ENCODE measurements around the gene CAMTA1. TPM values are rescaled to one million over a fixed set of nuclear protein-coding genes. Genes with fewer than 3 reads are reported as not detected.

Gene CAMTA1
- total RNA-seq, 1 experiment from 2014 or later = 60.0 TPM

- H3K27me3 ChIP-seq (replicated peaks; ENCODE audit: control insufficient read depth, insufficient read depth, low read length) = no peaks in the 10 kb centered on the region
- TF ChIP-seq CTCF (IDR thresholded peaks at IDR 0.05; ENCODE audit: insufficient read depth in 1 of 2, low read depth in 1 of 2, low read length in 1 of 2, severe bottlenecking in 1 of 2, unreplicated experiment in 1 of 2) = no peak
- Mint-ChIP-seq H3K9me3 (ENCODE audit: unreplicated experiment) (no peaks in the 10 kb centered on the region), H3K36me3 (ENCODE audit: insufficient read depth, unreplicated experiment) (no peaks in the 10 kb centered on the region), H3K27me3 (ENCODE audit: insufficient read depth, unreplicated experiment) (no peaks in the 10 kb centered on the region), H3K4me3 (ENCODE audit: unreplicated experiment) (no peak overlapping the region), H3K27ac (ENCODE audit: unreplicated experiment) (no peak overlapping the region), H3K4me1 (ENCODE audit: low read depth, unreplicated experiment) (no peaks in the 10 kb centered on the region)
- H3K36me3 ChIP-seq (ENCODE audit: control insufficient read depth, insufficient read depth, low read length) = no peaks in the 10 kb centered on the region
- no peaks in the 10 kb centered on the region for H3K9me3 ChIP-seq
- no peak overlapping the region for H3K4me3 ChIP-seq (ENCODE audit: low read depth, low read length)
- intact Hi-C loops (cut with micrococcal nuclease; ENCODE audit: unreplicated experiment) = no loop called here
- no peak for DNase-seq
- no TSS peak for BruUV-seq (replicated peaks)
- ChIA-PET POLR2A (no interaction called here), CTCF (no interaction called here)
- H3K4me1 ChIP-seq = no peaks in the 10 kb centered on the region
Observed at GRCh38 chr1:6905331-6905730, 120.1 kb downstream of the CAMTA1 start.

- H3K4me1 ChIP-seq = no peaks in the 10 kb centered on the region
- H3K9me3 ChIP-seq = no peaks in the 10 kb centered on the region
- no TSS peak for BruUV-seq (replicated peaks)
- H3K27me3 ChIP-seq (replicated peaks; ENCODE audit: control insufficient read depth, insufficient read depth, low read length) = no peaks in the 10 kb centered on the region
- H3K27ac Mint-ChIP-seq (ENCODE audit: unreplicated experiment) = no peak overlapping the region
- H3K36me3 Mint-ChIP-seq (ENCODE audit: insufficient read depth, unreplicated experiment) = no peaks in the 10 kb centered on the region
- TF ChIP-seq CTCF (IDR thresholded peaks at IDR 0.05; ENCODE audit: insufficient read depth in 1 of 2, low read depth in 1 of 2, low read length in 1 of 2, severe bottlenecking in 1 of 2, unreplicated experiment in 1 of 2) = no peak
- H3K4me1 Mint-ChIP-seq (ENCODE audit: low read depth, unreplicated experiment) = no peaks in the 10 kb centered on the region
- H3K36me3 ChIP-seq (ENCODE audit: control insufficient read depth, insufficient read depth, low read length) = no peaks in the 10 kb centered on the region
- intact Hi-C loops (cut with micrococcal nuclease; ENCODE audit: unreplicated experiment) = no loop called here
- H3K4me3 Mint-ChIP-seq (ENCODE audit: unreplicated experiment) = no peak overlapping the region
- H3K4me3 ChIP-seq (ENCODE audit: low read depth, low read length) = no peak overlapping the region
- H3K27me3 Mint-ChIP-seq (ENCODE audit: insufficient read depth, unreplicated experiment) = no peaks in the 10 kb centered on the region
- POLR2A ChIA-PET = no interaction called here
- CTCF ChIA-PET = no interaction called here
- no peaks in the 10 kb centered on the region for H3K9me3 Mint-ChIP-seq (ENCODE audit: unreplicated experiment)
- no peak for DNase-seq
Observed at GRCh38 chr1:6905790-6906189, 120.5 kb downstream of the CAMTA1 start.

GRCh38 chr1:6906783-6907182 lies 121.5 kb downstream of the CAMTA1 start:
- Mint-ChIP-seq H3K27me3 (ENCODE audit: insufficient read depth, unreplicated experiment) (no peaks in the 10 kb centered on the region), H3K4me3 (ENCODE audit: unreplicated experiment) (no peak overlapping the region), H3K27ac (ENCODE audit: unreplicated experiment) (no peak overlapping the region), H3K4me1 (ENCODE audit: low read depth, unreplicated experiment) (no peaks in the 10 kb centered on the region), H3K36me3 (ENCODE audit: insufficient read depth, unreplicated experiment) (no peaks in the 10 kb centered on the region), H3K9me3 (ENCODE audit: unreplicated experiment) (no peaks in the 10 kb centered on the region)
- DNase-seq = no peak
- Histone ChIP-seq H3K36me3 (ENCODE audit: control insufficient read depth, insufficient read depth, low read length) (no peaks in the 10 kb centered on the region), H3K27me3 (replicated peaks; ENCODE audit: control insufficient read depth, insufficient read depth, low read length) (no peaks in the 10 kb centered on the region), H3K9me3 (no peaks in the 10 kb centered on the region), H3K4me3 (ENCODE audit: low read depth, low read length) (no peak overlapping the region), H3K4me1 (no peaks in the 10 kb centered on the region)
- POLR2A ChIA-PET = no interaction called here
- CTCF ChIA-PET = no interaction called here
- no peak for TF ChIP-seq CTCF (IDR thresholded peaks at IDR 0.05; ENCODE audit: insufficient read depth in 1 of 2, low read depth in 1 of 2, low read length in 1 of 2, severe bottlenecking in 1 of 2, unreplicated experiment in 1 of 2)
- intact Hi-C loops (cut with micrococcal nuclease; ENCODE audit: unreplicated experiment) = no loop called here
- BruUV-seq (replicated peaks) = no TSS peak
